Endodermal cell (in vitro differentiated cells): ENCODE measurements around the gene SENP7. TPM values are rescaled to one million over a fixed set of nuclear protein-coding genes. Genes with fewer than 3 reads are reported as not detected.

Source experiments
- DNase-seq: peaks from one replicate; pipeline ENCODE4 v3.0.0-alpha.2; 2017
- H3K27ac ChIP-seq: 2 replicates; pipeline ENCODE4 v1.5.1; 2013; ENCODE audit warnings: mild to moderate bottlenecking, low read depth, low read length, moderate library complexity
- H3K27me3 ChIP-seq: 2 replicates; pipeline ENCODE4 v1.6.1; 2013; ENCODE audit warnings: mild to moderate bottlenecking, low read length, moderate library complexity; ENCODE audit not compliant: insufficient read depth, control insufficient read depth, poor library complexity, severe bottlenecking
- H3K36me3 ChIP-seq: 2 replicates; pipeline ENCODE4 v1.7.0; 2013; ENCODE audit warnings: mild to moderate bottlenecking, low read length, moderate library complexity; ENCODE audit not compliant: control insufficient read depth, insufficient read depth
- H3K4me1 ChIP-seq: one replicate; pipeline ENCODE4 v1.7.0; 2013; ENCODE audit warnings: low read length; ENCODE audit not compliant: control insufficient read depth, insufficient read depth
- H3K4me3 ChIP-seq: 2 replicates; pipeline ENCODE4 v1.5.1; 2013; ENCODE audit warnings: mild to moderate bottlenecking, low read length, moderate library complexity
- H3K9ac ChIP-seq: 2 replicates; pipeline ENCODE4 v1.6.1; 2013; ENCODE audit warnings: mild to moderate bottlenecking, low read length, moderate library complexity; ENCODE audit not compliant: poor library complexity, severe bottlenecking; ENCODE audit errors: extremely low read depth
- H3K9me3 ChIP-seq: 2 replicates; pipeline ENCODE4 v1.6.1; 2013; ENCODE audit warnings: mild to moderate bottlenecking, low read length, moderate library complexity; ENCODE audit not compliant: control insufficient read depth
- H3K27ac Mint-ChIP-seq: 2 replicates; pipeline ENCODE4 v1.8.0; 2020; ENCODE audit warnings: mixed read lengths
- H3K27me3 Mint-ChIP-seq: 2 replicates; pipeline ENCODE4 v1.8.0; 2021; ENCODE audit warnings: mild to moderate bottlenecking, mixed read lengths; ENCODE audit not compliant: insufficient read depth
- H3K36me3 Mint-ChIP-seq: 2 replicates; pipeline ENCODE4 v1.8.0; 2020; ENCODE audit warnings: low read depth, mixed read lengths
- H3K4me1 Mint-ChIP-seq: 2 replicates; pipeline ENCODE4 v1.8.0; 2020; ENCODE audit warnings: mixed read lengths
- H3K4me3 Mint-ChIP-seq: 2 replicates; pipeline ENCODE4 v1.8.0; 2020; ENCODE audit warnings: mild to moderate bottlenecking, moderate library complexity, mixed read lengths
- H3K9me3 Mint-ChIP-seq: 2 replicates; pipeline ENCODE4 v1.8.0; 2020; ENCODE audit warnings: mild to moderate bottlenecking, mixed read lengths
- WGBS, 2 experiments: methylation state at CpG; one replicate each; pipeline versions ENCODE4 v1.1.5 to v1.1.7; 2013; ENCODE audit warnings: missing lambda C conversion rate in 2 of 2, mixed read lengths in 1 of 2; ENCODE audit not compliant: insufficient coverage in 1 of 2, insufficient read length in 1 of 2; 5-methylcytosine and 5-hydroxymethylcytosine counted together
- total RNA-seq, 2 donors: library from RNA; stranded (reverse); fragmentation: NEBNext Ultra II Directional in 1 of 2; extraction: Animal tissue kit (Norgen Biotek cat#: 25700) in 1 of 2; gene quantifications; 2 replicates in 1 of 2; 3 replicates in 1 of 2; pipeline ENCODE4 v1.2.1, GENCODE V29; 2021
- TF ChIP-seq, protein P1 (sequence below): fragments of 200-600 bp; sonication (generic); conservative IDR thresholded peaks from 2 replicates; pipeline ENCODE4 v1.5.0; 2021; ENCODE audit warnings: antibody characterized with exemption, mild to moderate bottlenecking

The SENP7 gene
- total RNA-seq, 2 donors from 2014 or later: 19.3 to 22.1 TPM

DNA sequence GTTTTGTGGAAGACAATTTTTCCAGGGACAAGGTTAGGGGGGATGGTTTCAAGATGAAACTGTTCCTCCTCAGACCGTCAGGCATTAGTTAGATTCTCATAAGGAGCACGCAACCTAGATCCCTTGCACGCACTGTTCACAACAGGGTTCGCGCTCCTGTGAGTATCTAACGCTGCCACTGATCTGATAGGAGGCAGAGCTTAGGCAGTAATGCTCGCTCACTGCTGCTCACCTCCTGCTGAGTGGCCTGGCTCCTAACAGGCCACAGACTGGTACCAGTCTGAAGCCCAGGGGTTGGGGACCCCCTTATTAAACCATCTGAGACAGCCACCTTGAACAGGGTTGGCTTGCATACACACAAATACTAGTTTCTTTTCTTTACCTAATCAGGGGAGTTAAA lies 179.1 kb downstream of the SENP7 start:
- no peaks in the 10 kb centered on the region for H3K27me3 Mint-ChIP-seq
- Histone ChIP-seq H3K9ac (no peak overlapping the region), H3K9me3 (no peaks in the 10 kb centered on the region), H3K27me3 (no peaks in the 10 kb centered on the region), H3K4me1 (no peaks in the 10 kb centered on the region), H3K4me3 (no peak overlapping the region), H3K27ac (no peak overlapping the region), H3K36me3 (peaks cover 24% of the 10 kb centered on the region)
- H3K9me3 Mint-ChIP-seq: no peaks in the 10 kb centered on the region
- no peak overlapping the region for H3K4me3 Mint-ChIP-seq
- H3K4me1 Mint-ChIP-seq: peaks cover 2% of the 10 kb centered on the region
- 92 to 98% methylated on average over 6 to 7 of the region's 7 CpGs for WGBS, 2 experiments
- DNase-seq: peak; percentile 47
- no peak overlapping the region for H3K27ac Mint-ChIP-seq
- TF ChIP-seq, protein P1, sequence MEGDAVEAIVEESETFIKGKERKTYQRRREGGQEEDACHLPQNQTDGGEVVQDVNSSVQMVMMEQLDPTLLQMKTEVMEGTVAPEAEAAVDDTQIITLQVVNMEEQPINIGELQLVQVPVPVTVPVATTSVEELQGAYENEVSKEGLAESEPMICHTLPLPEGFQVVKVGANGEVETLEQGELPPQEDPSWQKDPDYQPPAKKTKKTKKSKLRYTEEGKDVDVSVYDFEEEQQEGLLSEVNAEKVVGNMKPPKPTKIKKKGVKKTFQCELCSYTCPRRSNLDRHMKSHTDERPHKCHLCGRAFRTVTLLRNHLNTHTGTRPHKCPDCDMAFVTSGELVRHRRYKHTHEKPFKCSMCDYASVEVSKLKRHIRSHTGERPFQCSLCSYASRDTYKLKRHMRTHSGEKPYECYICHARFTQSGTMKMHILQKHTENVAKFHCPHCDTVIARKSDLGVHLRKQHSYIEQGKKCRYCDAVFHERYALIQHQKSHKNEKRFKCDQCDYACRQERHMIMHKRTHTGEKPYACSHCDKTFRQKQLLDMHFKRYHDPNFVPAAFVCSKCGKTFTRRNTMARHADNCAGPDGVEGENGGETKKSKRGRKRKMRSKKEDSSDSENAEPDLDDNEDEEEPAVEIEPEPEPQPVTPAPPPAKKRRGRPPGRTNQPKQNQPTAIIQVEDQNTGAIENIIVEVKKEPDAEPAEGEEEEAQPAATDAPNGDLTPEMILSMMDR: no peak
- peaks cover 12% of the 10 kb centered on the region for H3K36me3 Mint-ChIP-seq

DNA sequence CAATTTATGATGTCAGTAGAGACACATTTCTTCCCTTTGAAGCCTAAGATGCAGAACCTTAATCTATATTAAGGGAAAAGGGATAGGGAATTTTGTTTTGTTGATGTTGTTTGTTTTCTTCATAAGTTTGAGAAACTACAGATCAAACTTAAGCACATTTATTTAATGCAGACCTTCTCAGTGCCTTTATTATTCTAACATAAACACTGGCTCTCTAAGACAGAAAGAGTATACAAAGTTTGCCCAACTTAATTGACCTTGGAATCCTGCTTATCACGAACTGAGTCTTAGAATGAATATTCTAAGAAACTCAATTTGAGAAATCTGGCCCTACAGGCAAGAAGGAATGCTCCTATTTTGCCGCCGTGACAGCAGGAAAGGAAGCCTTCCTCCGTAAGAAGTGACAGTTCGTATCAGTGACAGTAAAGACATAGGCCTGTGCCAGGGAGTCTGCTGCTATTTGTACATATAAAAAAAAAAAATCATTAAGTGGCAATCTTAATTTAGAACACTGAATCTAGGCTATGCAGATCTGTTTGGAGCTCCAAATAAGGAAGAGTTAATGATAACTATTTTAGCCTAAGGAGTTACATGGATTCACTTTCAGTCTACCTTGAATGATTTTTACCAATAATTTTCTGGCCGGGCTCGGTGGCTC lies 183.9 kb downstream of the SENP7 start:
- TF ChIP-seq, protein P1: no peak
- 94 to 97% methylated on average over 4 to 7 of the region's 7 CpGs for WGBS, 2 experiments
- Histone ChIP-seq H3K27me3 (no peaks in the 10 kb centered on the region), H3K4me3 (no peak overlapping the region), H3K9ac (no peak overlapping the region), H3K27ac (no peak overlapping the region), H3K36me3 (peaks cover 30% of the 10 kb centered on the region), H3K4me1 (peaks cover 3% of the 10 kb centered on the region), H3K9me3 (no peaks in the 10 kb centered on the region)
- H3K4me3 Mint-ChIP-seq: no peak overlapping the region
- no peaks in the 10 kb centered on the region for H3K9me3 Mint-ChIP-seq
- no peak for DNase-seq
- no peaks in the 10 kb centered on the region for H3K27me3 Mint-ChIP-seq
- no peak overlapping the region for H3K27ac Mint-ChIP-seq
- H3K36me3 Mint-ChIP-seq: peaks cover 20% of the 10 kb centered on the region
- H3K4me1 Mint-ChIP-seq: peaks cover 4% of the 10 kb centered on the region

- Mint-ChIP-seq H3K36me3 (peaks cover 18% of the 10 kb centered on the region), H3K4me3 (no peak overlapping the region), H3K9me3 (no peaks in the 10 kb centered on the region), H3K27ac (no peak overlapping the region), H3K27me3 (no peaks in the 10 kb centered on the region), H3K4me1 (peaks cover 3% of the 10 kb centered on the region)
- Histone ChIP-seq H3K4me1 (peaks cover 6% of the 10 kb centered on the region), H3K4me3 (no peak overlapping the region), H3K27me3 (no peaks in the 10 kb centered on the region), H3K9ac (no peak overlapping the region), H3K27ac (no peak overlapping the region), H3K9me3 (no peaks in the 10 kb centered on the region), H3K36me3 (peaks cover 25% of the 10 kb centered on the region)
- 68 to 90% methylated on average over 3 to 5 of the region's 5 CpGs for WGBS, 2 experiments
- DNase-seq: no peak
- TF ChIP-seq, protein P1: no peak
Measured at GRCh38 chr3:101325393-101326134, 187.4 kb downstream of the SENP7 start.
